ENCODE data around the gene ASB10. TPM values are rescaled to one million over a fixed set of nuclear protein-coding genes. Genes with fewer than 3 reads are reported as not detected.

Gene ASB10
- total RNA-seq, 1 experiment from 2014 or later, result not detected

- DNase-seq (ENCODE audit: low read depth, low spot score) (no peak), ATAC-seq (no peak)
- H3K27me3 ChIP-seq (ENCODE audit: control insufficient read depth, insufficient read depth, low read length), result no peaks in the 10 kb centered on the region
- H3K36me3 ChIP-seq (ENCODE audit: control insufficient read depth, insufficient read depth, low read length), result peaks cover 4% of the 10 kb centered on the region; the same call in 1 of the 2 replicates
- intact Hi-C loops (cut with micrococcal nuclease; ENCODE audit: unreplicated experiment), result no loop called here
- no peak overlapping the region for H3K4me3 ChIP-seq (ENCODE audit: low read depth in 2 of 2, low read length in 2 of 2)
- ChIA-PET POLR2A (no interaction called here), CTCF (interaction anchor here (0.6 kb wide), 1 partner anchor 61 kb away, joined by 4 read pairs; no protein-coding TSS in a partner anchor)
- no peaks in the 10 kb centered on the region for H3K9me3 ChIP-seq (ENCODE audit: control insufficient read depth, insufficient read depth, low read depth, low read length)
- no peak for TF ChIP-seq SIN3A (IDR thresholded peaks at IDR 0.05; ENCODE audit: borderline replicate concordance, insufficient read depth, low read depth, low read length)
- no peak for TF ChIP-seq POLR2AphosphoS5 (IDR thresholded peaks at IDR 0.05; ENCODE audit: low read depth, low read length)
- no peak for TF ChIP-seq CTCF (IDR thresholded peaks at IDR 0.05)
- TF ChIP-seq TCF7L2 (IDR thresholded peaks at IDR 0.05; ENCODE audit: low read depth, low read length), result no peak
- no peak for TF ChIP-seq REST (IDR thresholded peaks at IDR 0.05; ENCODE audit: insufficient read depth in 1 of 2, low read depth in 2 of 2, low read length in 1 of 2)
- BruUV-seq (replicated peaks), result no TSS peak
- in situ Hi-C loops (cut with HindIII; ENCODE audit: low pct_unique_long_range_greater_than_20kb, low sequenced_read_pairs), result no loop called here
- no peak overlapping the region for H3K27ac ChIP-seq (ENCODE audit: low read length)
- peaks cover 20% of the 10 kb centered on the region for H3K4me1 ChIP-seq (ENCODE audit: control insufficient read depth, insufficient read depth, low read length)
These were observed 44.0 kb upstream of the ASB10 start for GRCh38 chr7:151231080-151231479.

DNA sequence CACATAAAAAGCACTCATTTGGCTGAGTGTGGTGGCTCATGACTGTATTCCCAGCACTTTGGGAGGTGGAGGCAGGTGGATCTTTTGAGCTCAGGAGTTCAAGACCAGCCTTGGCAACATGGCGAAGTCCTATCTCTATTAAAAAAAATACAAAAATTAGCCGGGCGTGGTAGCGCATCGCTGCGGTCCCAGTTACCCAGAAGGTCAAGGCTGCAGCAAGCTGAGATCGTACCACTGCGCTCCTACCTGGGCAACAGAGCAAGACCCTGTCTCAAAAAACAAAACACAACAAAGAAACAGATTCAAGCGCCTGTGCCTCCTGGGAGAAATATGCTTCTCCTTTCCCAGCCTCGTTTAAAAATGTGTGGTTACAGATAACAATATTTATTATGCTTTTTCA is 42.2 kb upstream of the ASB10 start:
- TF ChIP-seq POLR2AphosphoS5 (IDR thresholded peaks at IDR 0.05; ENCODE audit: low read depth, low read length) (no peak), SIN3A (IDR thresholded peaks at IDR 0.05; ENCODE audit: borderline replicate concordance, insufficient read depth, low read depth, low read length) (no peak), REST (IDR thresholded peaks at IDR 0.05; ENCODE audit: insufficient read depth in 1 of 2, low read depth in 2 of 2, low read length in 1 of 2) (no peak), CTCF (IDR thresholded peaks at IDR 0.05) (no peak), TCF7L2 (IDR thresholded peaks at IDR 0.05; ENCODE audit: low read depth, low read length) (no peak)
- peaks cover 10% of the 10 kb centered on the region; the same call in 1 of the 2 replicates for H3K36me3 ChIP-seq (ENCODE audit: control insufficient read depth, insufficient read depth, low read length)
- no peaks in the 10 kb centered on the region for H3K9me3 ChIP-seq (ENCODE audit: control insufficient read depth, insufficient read depth, low read depth, low read length)
- ChIA-PET POLR2A (interaction anchor here (0.6 kb wide), 1 partner anchor 10 kb away, joined by 3 read pairs; no protein-coding TSS in a partner anchor), CTCF (no interaction called here)
- no peaks in the 10 kb centered on the region for H3K27me3 ChIP-seq (ENCODE audit: control insufficient read depth, insufficient read depth, low read length)
- no peak for DNase-seq (ENCODE audit: low read depth, low spot score)
- intact Hi-C loops (cut with micrococcal nuclease; ENCODE audit: unreplicated experiment) (no loop called here), in situ Hi-C loops (cut with HindIII; ENCODE audit: low pct_unique_long_range_greater_than_20kb, low sequenced_read_pairs) (no loop called here)
- H3K27ac ChIP-seq (ENCODE audit: low read length), result no peak overlapping the region
- peaks cover 29% of the 10 kb centered on the region for H3K4me1 ChIP-seq (ENCODE audit: control insufficient read depth, insufficient read depth, low read length)
- no peak for ATAC-seq
- H3K4me3 ChIP-seq (ENCODE audit: low read depth in 2 of 2, low read length in 2 of 2), result no peak overlapping the region
- BruUV-seq (replicated peaks), result no TSS peak

All from Panc1 (cell line).